HG03342 (cell line): ENCODE measurements around the gene UGDH.
"Not testable (repeated sequence)": the region's sequence is repeated elsewhere in the genome, so short reads cannot be mapped to it uniquely, and the experiment has no call there.

Experiments
- ATAC-seq: cut with Tn5 transposase; IDR thresholded peaks from one replicate; pipeline ENCODE4 v1.9.1; 2021; ENCODE audit warnings: mild to moderate bottlenecking, moderate library complexity; ENCODE audit not compliant: unreplicated experiment

The UGDH gene

GRCh38 chr4:39529534-39529933 lies 2.3 kb upstream of the UGDH start:
- no peak for ATAC-seq

- ATAC-seq = no peak
Measured at GRCh38 chr4:39528061-39528465, 824 bp upstream of the UGDH start.

- ATAC-seq = no peak
Measured at GRCh38 chr4:39526765-39527295, 409 bp downstream of the UGDH start.

GRCh38 chr4:39525822-39526690 lies 1.2 kb downstream of the UGDH start:
- no peak for ATAC-seq

GRCh38 chr4:39524161-39524957 lies 2.9 kb downstream of the UGDH start:
- ATAC-seq = no peak

GRCh38 chr4:39522068-39522467 lies 5.2 kb downstream of the UGDH start:
- no peak for ATAC-seq

GRCh38 chr4:39521253-39521919 lies 5.9 kb downstream of the UGDH start:
- no peak for ATAC-seq

GRCh38 chr4:39518484-39518883 lies 8.8 kb downstream of the UGDH start:
- ATAC-seq = no peak

- no peak for ATAC-seq
Measured at GRCh38 chr4:39516407-39516966, 10.8 kb downstream of the UGDH start.

GRCh38 chr4:39515669-39516401 lies 11.4 kb downstream of the UGDH start:
- ATAC-seq = not testable (repeated sequence)

GRCh38 chr4:39514888-39515401 lies 12.3 kb downstream of the UGDH start:
- ATAC-seq = no peak

- ATAC-seq = not testable (repeated sequence)
Measured at GRCh38 chr4:39514266-39514665, 13.0 kb downstream of the UGDH start.

GRCh38 chr4:39510348-39510929 lies 16.8 kb downstream of the UGDH start:
- no peak for ATAC-seq

GRCh38 chr4:39505581-39505980 lies 21.7 kb downstream of the UGDH start:
- no peak for ATAC-seq

GRCh38 chr4:39504538-39504937 lies 22.7 kb downstream of the UGDH start:
- ATAC-seq = no peak

- not testable (repeated sequence) for ATAC-seq
Measured at GRCh38 chr4:39502664-39503035, 24.6 kb downstream of the UGDH start.

GRCh38 chr4:39502019-39502663 lies 25.1 kb downstream of the UGDH start:
- no peak for ATAC-seq

GRCh38 chr4:39498727-39499020 lies 28.6 kb downstream of the UGDH start:
- no peak for ATAC-seq
